GM18870 (cell line): Measurements from ENCODE around the gene SERTM2.

Source experiments
- ATAC-seq: cut with Tn5 transposase; IDR thresholded peaks from one replicate; pipeline ENCODE4 v1.9.1; 2021; ENCODE audit warnings: moderate library complexity; ENCODE audit not compliant: unreplicated experiment

SERTM2 gene

GRCh38 chrX:111555406-111555958 is 44.0 kb downstream of the SERTM2 start:
- ATAC-seq: no peak

- no peak for ATAC-seq
Measured at GRCh38 chrX:111560801-111561200, 49.4 kb downstream of the SERTM2 start.

GRCh38 chrX:111561851-111562250 is 50.4 kb downstream of the SERTM2 start:
- ATAC-seq: no peak

GRCh38 chrX:111567542-111568255 is 56.3 kb downstream of the SERTM2 start:
- no peak for ATAC-seq

- no peak for ATAC-seq
Measured at GRCh38 chrX:111568354-111568753, 56.9 kb downstream of the SERTM2 start.

- no peak for ATAC-seq
Measured at GRCh38 chrX:111568817-111569216, 57.4 kb downstream of the SERTM2 start.
